Activated CD8-positive, alpha-beta T cell treated with anti-CD3 and anti-CD28 coated beads, Interleukin-2, amount 10 ng/mL, durations not matched to agents 7 days and 5 days (primary cell): ENCODE measurements around the gene SPEG. TPM values are rescaled to one million over a fixed set of nuclear protein-coding genes. Genes with fewer than 3 reads are reported as not detected.
"Not testable (repeated sequence)": the region's sequence is repeated elsewhere in the genome, so short reads cannot be mapped to it uniquely, and the experiment has no call there.

Experiments
- ATAC-seq: fragments of 150-1000 bp; cut with Tn5 transposase; one replicate; pipeline ENCODE4 v1.10.0; 2021; ENCODE audit warnings: moderate library complexity
- CTCF ChIA-PET: fragments of 350-600 bp; sonication (Branson Sonifier 250); formaldehyde crosslinking; loops from one replicate; lab custom pipeline; 2021; ENCODE audit warnings: antibody characterized with exemption; lab: Charles Lee
- POLR2A ChIA-PET: fragments of 350-600 bp; sonication (Branson Sonifier 250); formaldehyde crosslinking; loops from one replicate; lab custom pipeline; 2021; ENCODE audit warnings: antibody characterized with exemption; lab: Charles Lee
- DNase-seq: peaks from one replicate; pipeline ENCODE4 v3.0.0-alpha.2; 2020
- H3K27ac Mint-ChIP-seq: one replicate; pipeline ENCODE4 v1.8.0; 2021; ENCODE audit warnings: mild to moderate bottlenecking, mixed read lengths
- H3K27me3 Mint-ChIP-seq: one replicate; pipeline ENCODE4 v1.8.0; 2021; ENCODE audit warnings: low read depth, mixed read lengths
- H3K36me3 Mint-ChIP-seq: one replicate; pipeline ENCODE4 v1.8.0; 2021; ENCODE audit warnings: low read depth, mixed read lengths
- H3K4me1 Mint-ChIP-seq: one replicate; pipeline ENCODE4 v1.8.0; 2021; ENCODE audit warnings: low read depth, mixed read lengths
- H3K4me3 Mint-ChIP-seq: one replicate; pipeline ENCODE4 v1.8.0; 2021; ENCODE audit warnings: mild to moderate bottlenecking, mixed read lengths
- H3K9me3 Mint-ChIP-seq: one replicate; pipeline ENCODE4 v1.8.0; 2022; ENCODE audit warnings: mixed read lengths; ENCODE audit not compliant: insufficient read depth
- total RNA-seq, 2 experiments: library from RNA; stranded (reverse); gene quantifications; one replicate each; pipeline ENCODE4 v1.2.3, GENCODE V29; 2021

SPEG gene
- total RNA-seq, result 10 to 100 TPM; 10.8 to 11.6 TPM

DNA sequence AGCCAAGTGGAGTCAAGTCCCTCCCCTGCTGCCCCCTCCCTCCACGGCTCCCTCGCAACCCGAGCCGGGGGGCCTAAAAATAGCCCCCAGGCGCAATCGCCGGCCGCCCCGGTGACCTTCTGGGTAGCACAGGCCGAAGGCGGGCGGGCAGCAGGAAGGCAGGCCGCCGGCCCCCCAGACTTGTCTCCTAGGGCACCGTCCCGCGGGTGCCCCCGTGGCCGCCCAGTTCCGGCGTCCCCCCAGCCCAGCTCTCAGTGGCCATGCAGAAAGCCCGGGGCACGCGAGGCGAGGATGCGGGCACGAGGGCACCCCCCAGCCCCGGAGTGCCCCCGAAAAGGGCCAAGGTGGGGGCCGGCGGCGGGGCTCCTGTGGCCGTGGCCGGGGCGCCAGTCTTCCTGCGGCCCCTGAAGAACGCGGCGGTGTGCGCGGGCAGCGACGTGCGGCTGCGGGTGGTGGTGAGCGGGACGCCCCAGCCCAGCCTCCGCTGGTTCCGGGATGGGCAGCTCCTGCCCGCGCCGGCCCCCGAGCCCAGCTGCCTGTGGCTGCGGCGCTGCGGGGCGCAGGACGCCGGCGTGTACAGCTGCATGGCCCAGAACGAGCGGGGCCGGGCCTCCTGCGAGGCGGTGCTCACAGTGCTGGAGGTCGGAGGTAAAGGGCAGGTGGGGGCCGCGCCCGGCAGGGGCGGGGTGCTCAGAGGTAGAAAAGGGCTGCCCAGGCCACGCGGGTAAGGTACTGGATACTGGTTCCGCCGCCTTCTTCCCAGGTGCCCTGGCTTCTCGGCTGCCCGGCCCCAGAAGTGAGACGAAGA, at the start of gene SPEG:
Gene SPEG, plus strand, starts transcription at position 126 of the 808 bp plus-strand sequence. Its CDS starts 135 bp downstream, at position 261.
- Mint-ChIP-seq H3K27me3 (peaks cover 25% of the 10 kb centered on the region), H3K36me3 (no peaks in the 10 kb centered on the region), H3K9me3 (no peaks in the 10 kb centered on the region), H3K4me3 (no peak within 1 kb of the TSS), H3K4me1 (peaks cover 2% of the 10 kb centered on the region), H3K27ac (no peak within 1 kb of the TSS)
- no peak for DNase-seq
- CTCF ChIA-PET, result interaction anchor here (1.4 to 2.9 kb wide), 3 partner anchors 32 to 106 kb away, joined by 4 to 25 read pairs (median 6); no protein-coding TSS in a partner anchor
- POLR2A ChIA-PET, result no interaction called here
- peak; percentile 21 for ATAC-seq

DNA sequence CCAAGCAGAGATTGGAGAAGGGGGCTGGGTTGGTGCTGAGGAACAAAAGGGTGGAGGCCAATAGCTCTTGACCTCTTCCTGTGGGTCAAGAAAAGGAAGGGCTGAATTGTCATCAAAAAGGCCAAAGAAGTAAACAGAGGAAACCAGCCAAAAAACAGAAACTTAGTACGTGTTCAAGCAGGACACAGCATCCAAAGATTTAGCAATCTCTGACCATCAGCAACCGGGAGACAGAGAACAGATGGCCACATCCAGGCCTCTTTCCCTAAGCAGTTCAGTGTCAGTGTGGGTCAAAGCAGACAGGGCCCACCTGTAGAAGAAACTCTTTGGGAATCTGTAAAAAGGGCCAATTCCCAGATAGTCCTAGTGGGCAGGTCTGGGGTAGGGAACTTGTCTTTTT, 49.8 kb upstream of the SPEG start:
- Mint-ChIP-seq H3K4me3 (no peak overlapping the region), H3K27me3 (no peaks in the 10 kb centered on the region), H3K4me1 (peaks cover 18% of the 10 kb centered on the region), H3K9me3 (no peaks in the 10 kb centered on the region), H3K27ac (no peak overlapping the region), H3K36me3 (peaks cover 32% of the 10 kb centered on the region)
- POLR2A ChIA-PET, result no interaction called here
- CTCF ChIA-PET, result interaction anchor here (2.1 kb wide), 1 partner anchor 90 kb away, joined by 5 read pairs; no protein-coding TSS in a partner anchor
- DNase-seq (no peak), ATAC-seq (no peak)

DNA sequence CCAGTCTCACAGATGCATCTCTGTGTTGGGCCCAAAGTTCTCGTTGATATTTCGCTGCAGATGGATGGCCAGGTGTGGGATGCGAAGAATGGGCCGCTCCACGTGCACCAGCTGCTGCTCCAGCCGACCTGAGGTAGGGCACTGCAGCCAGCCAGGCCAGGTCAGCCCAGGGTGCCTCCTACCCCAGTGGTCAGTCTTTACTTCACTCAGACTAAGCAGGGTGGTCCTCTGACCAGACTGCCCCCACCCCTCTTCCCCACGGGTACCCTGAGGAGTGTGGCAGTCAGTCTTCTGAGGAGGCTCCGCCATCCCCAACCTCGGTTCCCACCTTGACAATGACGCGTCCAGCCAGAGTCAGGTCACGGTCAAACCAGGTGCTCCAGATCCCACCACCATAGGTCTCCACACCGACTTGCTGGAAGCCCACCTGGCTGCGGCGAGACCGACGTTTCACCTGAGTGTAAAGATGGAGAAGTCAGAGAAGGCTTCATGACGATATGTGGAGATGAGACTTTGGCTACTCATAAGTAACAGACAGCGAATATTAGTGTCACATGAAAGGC, 48.6 kb upstream of the SPEG start:
- CTCF ChIA-PET, result no interaction called here

DNA sequence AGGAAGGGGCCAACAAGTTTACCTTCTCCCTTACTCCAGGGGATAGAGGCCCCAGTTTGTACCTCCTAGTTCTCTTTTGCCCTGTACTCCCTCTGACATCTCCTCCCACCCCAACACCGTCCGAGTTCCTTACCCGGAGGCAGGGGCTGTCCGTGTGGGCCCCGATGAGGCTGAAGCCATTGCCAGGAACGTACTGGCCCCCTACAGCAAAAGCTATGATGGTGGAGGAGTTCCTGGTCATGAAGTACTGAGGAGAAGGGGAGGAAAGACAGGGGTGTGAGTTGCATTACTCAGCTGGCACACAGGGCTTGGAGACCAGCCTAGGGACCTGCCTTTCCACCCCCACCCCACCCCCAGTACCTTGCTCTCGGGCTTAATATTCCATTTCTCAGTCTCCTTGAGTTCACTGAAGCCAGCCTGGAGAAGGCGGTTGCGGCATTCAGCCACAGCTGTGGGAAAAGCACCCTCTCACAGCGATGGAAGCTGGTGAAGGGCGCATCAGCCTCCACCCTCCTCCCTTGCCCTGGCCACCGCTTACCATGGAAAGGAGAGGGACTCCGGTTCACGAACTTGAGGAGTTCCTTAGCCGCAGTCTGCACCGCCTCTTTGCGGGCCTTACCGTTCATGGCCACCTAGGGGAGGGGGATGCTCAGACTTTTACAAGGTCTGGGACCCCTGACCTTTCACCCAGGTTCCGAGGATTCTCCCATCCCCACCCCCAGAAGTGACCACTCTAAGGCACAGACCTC, 47.9 kb upstream of the SPEG start:
- peak overlapping the region; percentile 96 for H3K27ac Mint-ChIP-seq

More for the DNA sequence above, 48.6 kb upstream of the SPEG start:
- peak overlapping the region; percentile 96 for H3K4me3 Mint-ChIP-seq
- H3K36me3 Mint-ChIP-seq, result peaks cover 29% of the 10 kb centered on the region
- ATAC-seq (no peak), DNase-seq (no peak)
- H3K27ac Mint-ChIP-seq, result peak overlapping the region; percentile 96
- H3K27me3 Mint-ChIP-seq, result no peaks in the 10 kb centered on the region
- H3K9me3 Mint-ChIP-seq, result no peaks in the 10 kb centered on the region
- POLR2A ChIA-PET, result no interaction called here
- peaks cover 18% of the 10 kb centered on the region for H3K4me1 Mint-ChIP-seq

DNA sequence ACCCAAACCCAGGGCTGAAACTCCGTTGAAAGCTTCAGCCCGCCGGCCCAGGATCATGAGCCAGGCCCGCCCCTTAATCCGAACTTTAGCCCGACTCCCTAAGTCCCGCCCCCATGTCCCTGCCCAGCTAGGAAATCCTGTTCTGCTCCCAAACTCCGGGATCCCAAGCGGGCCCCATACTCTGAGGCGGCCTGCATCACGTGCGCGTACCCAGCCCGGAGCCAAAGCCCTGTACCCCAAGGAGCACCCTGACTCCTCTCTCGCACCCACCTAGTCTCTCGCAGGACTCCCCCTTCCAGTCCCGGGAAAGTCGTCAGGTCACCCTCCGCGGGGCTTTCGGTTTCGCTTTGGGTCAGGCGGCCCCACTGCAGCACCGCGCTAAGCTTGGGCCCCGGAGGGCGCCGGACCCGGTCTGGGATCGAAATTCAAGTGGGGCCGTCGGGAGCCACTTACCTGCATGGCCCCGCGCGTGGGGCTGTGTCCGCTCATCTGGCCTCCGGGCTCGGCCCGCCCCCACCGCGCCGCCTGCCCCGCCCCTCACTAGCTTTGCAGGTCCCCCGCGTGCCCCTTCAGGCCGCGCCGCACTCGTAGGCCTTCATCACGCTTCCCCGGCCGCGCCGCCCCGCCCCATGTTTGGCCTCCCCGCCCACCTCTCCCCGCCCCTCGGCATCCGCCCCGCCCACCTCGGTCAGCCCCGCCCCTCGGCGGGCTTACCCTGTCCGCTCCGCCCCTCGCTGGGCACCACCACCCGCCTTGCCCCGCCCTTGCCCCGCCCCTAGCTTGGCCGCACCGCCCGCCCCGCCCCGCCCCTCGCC, 47.1 kb upstream of the SPEG start, which contains the start of gene DNPEP:
Gene DNPEP, minus strand, starts transcription at position 607 of the 815 bp plus-strand sequence. Its CDS starts 118 bp downstream, at position 489.
- Mint-ChIP-seq H3K27ac (peak within 1 kb of the TSS; percentile 96), H3K4me3 (peak within 1 kb of the TSS; percentile 96), H3K9me3 (no peaks in the 10 kb centered on the region), H3K4me1 (peaks cover 18% of the 10 kb centered on the region), H3K27me3 (peaks cover under 1% of the 10 kb centered on the region), H3K36me3 (peaks cover 24% of the 10 kb centered on the region)
- DNase-seq (peak; percentile 83), ATAC-seq (peak; percentile 71)
- ChIA-PET POLR2A (interaction anchor here (1.4 to 1.5 kb wide), 3 partner anchors 133 to 210 kb away, joined by 4 to 6 read pairs (median 4); partner anchors contain the start of genes CNPPD1 and TUBA4A), CTCF (interaction anchor here (0.6 to 2.7 kb wide), 7 partner anchors 93 to 228 kb away, joined by 3 to 16 read pairs (median 5); partner anchors contain the start of genes GMPPA and NHEJ1)

More for the DNA sequence above, 47.9 kb upstream of the SPEG start:
- H3K4me3 Mint-ChIP-seq, result peak overlapping the region; percentile 96
- ChIA-PET POLR2A (interaction anchor here (1.4 kb wide), 2 partner anchors 186 to 210 kb away, joined by 4 to 6 read pairs; partner anchors contain the start of gene CNPPD1), CTCF (interaction anchor here (2.6 to 2.7 kb wide), 2 partner anchors 92 to 155 kb away, joined by 14 to 16 read pairs; no protein-coding TSS in a partner anchor)
- no peaks in the 10 kb centered on the region for H3K27me3 Mint-ChIP-seq
- peaks cover 25% of the 10 kb centered on the region for H3K36me3 Mint-ChIP-seq
- peaks cover 18% of the 10 kb centered on the region for H3K4me1 Mint-ChIP-seq
- no peaks in the 10 kb centered on the region for H3K9me3 Mint-ChIP-seq
- ATAC-seq (no peak), DNase-seq (peak; percentile 26)

DNA sequence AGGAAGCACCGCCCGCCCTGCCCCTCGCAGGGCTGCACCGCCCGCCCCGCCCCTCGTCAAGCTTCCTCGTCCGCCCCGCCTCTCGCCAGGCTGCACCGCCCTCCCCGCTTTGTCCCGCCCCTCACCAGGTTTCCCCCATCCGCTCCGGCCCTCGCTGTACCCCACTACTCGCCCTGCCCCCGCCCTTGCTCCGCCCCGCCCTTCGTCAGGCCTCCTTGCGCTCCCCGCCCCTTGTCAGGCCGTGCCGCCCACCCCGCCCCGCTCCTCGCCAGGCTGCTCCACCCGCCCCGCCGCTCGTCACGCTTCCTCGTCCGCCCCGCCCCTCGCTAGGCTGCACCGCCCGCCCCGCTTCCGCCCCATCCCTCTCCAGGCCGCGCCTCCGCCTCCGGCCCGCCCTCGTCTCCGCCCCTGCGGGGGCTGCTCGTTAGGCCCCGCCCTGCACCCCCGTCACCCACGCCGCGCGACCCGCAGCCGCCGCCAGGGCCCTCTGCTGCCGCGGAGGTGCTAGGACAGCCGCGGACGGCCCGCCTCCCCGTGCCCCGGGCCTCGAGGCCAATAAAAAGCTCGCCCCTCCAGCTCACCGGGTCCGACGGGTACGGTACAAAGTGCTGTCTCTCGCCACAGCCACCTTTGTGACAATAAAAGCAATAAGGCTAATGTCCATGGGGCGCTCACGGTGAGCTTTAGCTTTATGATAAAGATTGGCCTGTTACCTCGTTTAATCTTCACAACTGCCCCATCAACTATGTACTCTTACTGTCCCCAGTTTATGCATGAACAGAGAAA, 46.3 kb upstream of the SPEG start:
- CTCF ChIA-PET, result interaction anchor here (0.6 to 6.0 kb wide), 19 partner anchors 14 to 316 kb away, joined by 3 to 56 read pairs (median 4); partner anchors contain the start of genes GMPPA, NHEJ1 and ZFAND2B
- Mint-ChIP-seq H3K27ac (peak overlapping the region; percentile 87), H3K36me3 (peaks cover 24% of the 10 kb centered on the region), H3K27me3 (peaks cover 5% of the 10 kb centered on the region), H3K4me3 (peak overlapping the region; percentile 70), H3K4me1 (peaks cover 18% of the 10 kb centered on the region), H3K9me3 (no peaks in the 10 kb centered on the region)
- peak; percentile 77 for ATAC-seq
- POLR2A ChIA-PET, result interaction anchor here (1.2 to 1.5 kb wide), 4 partner anchors 14 to 211 kb away, joined by 4 to 6 read pairs (median 4); partner anchors contain the start of genes CNPPD1 and TUBA4A
- peak; percentile 99 for DNase-seq

DNA sequence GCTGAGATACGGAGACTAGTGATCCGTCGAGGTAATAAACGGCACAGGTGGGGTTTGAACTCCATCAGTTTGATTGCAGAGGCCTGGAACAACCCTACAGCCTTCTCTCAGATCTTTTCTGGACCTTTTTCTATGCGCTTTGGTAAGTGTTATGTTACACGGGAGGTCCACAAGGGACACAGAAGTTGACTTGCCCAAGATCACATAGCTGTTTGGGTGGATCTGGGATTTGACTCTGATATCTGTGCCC, 45.8 kb upstream of the SPEG start:
- ChIA-PET POLR2A (interaction anchor here (1.2 kb wide), 1 partner anchor 14 kb away, joined by 5 read pairs; no protein-coding TSS in a partner anchor), CTCF (interaction anchor here (0.6 to 6.0 kb wide), 18 partner anchors 14 to 316 kb away, joined by 3 to 56 read pairs (median 4); partner anchors contain the start of genes GMPPA, NHEJ1 and ZFAND2B)
- Mint-ChIP-seq H3K4me1 (peaks cover 18% of the 10 kb centered on the region), H3K9me3 (no peaks in the 10 kb centered on the region), H3K27me3 (peaks cover 8% of the 10 kb centered on the region), H3K4me3 (peak overlapping the region; percentile 70), H3K27ac (peak overlapping the region; percentile 87), H3K36me3 (peaks cover 21% of the 10 kb centered on the region)
- DNase-seq (no peak), ATAC-seq (no peak)

DNA sequence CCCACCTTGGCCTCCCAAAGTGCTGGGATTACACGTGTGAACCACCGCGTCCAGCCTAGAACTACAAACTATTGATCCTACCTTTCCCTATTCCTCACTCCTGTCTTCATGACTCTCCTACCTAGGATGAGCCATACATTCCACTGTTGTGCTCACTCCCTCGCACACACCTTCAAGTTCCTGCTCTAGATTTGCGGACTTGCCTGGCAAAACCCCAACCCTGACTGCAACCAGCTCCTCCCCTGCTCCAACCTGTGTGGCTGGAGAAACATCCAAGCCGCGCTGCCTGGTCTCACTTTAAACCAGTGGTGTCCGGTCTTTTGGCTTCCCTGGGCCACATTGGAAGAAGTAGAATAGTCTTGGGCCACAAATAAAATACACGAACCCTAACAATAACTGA, 41.9 kb upstream of the SPEG start:
- H3K36me3 Mint-ChIP-seq, result no peaks in the 10 kb centered on the region
- no peaks in the 10 kb centered on the region for H3K9me3 Mint-ChIP-seq
- no peak overlapping the region for H3K4me3 Mint-ChIP-seq
- POLR2A ChIA-PET, result no interaction called here
- no peak for DNase-seq
- ATAC-seq, result no peak
- peaks cover 10% of the 10 kb centered on the region for H3K27me3 Mint-ChIP-seq
- CTCF ChIA-PET, result interaction anchor here (0.7 to 6.0 kb wide), 3 partner anchors 10 to 148 kb away, joined by 3 to 56 read pairs (median 3); no protein-coding TSS in a partner anchor
- peaks cover 13% of the 10 kb centered on the region for H3K4me1 Mint-ChIP-seq
- no peak overlapping the region for H3K27ac Mint-ChIP-seq

DNA sequence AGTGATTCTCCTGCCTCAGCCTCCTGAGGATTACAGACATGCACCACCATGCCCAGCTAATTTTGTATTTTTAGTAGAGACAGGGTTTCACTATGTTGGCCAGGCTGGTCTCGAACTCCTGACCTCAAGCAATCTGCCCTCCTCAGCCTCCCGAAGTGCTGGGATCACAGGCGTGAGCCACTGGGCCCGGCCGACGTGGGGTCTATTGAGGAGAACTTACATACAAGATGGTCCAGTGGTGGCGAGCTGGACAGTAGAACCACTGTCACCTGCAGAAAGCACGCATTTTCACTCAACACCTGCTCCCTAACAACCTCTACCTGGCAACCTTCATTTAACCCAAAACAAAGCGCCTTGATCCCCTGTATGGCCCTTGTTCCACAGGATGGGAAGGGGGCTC, 39.6 kb upstream of the SPEG start:
- H3K9me3 Mint-ChIP-seq, H3K4me1 Mint-ChIP-seq, H3K4me3 Mint-ChIP-seq, H3K27ac Mint-ChIP-seq, DNase-seq, ATAC-seq, H3K36me3 Mint-ChIP-seq: not testable (repeated sequence)
- ChIA-PET POLR2A (interaction anchor here (0.5 kb wide), 1 partner anchor 116 kb away, joined by 4 read pairs; no protein-coding TSS in a partner anchor), CTCF (interaction anchor here (1.2 kb wide), 1 partner anchor 146 kb away, joined by 3 read pairs; no protein-coding TSS in a partner anchor)
- H3K27me3 Mint-ChIP-seq, result peaks cover 10% of the 10 kb centered on the region

DNA sequence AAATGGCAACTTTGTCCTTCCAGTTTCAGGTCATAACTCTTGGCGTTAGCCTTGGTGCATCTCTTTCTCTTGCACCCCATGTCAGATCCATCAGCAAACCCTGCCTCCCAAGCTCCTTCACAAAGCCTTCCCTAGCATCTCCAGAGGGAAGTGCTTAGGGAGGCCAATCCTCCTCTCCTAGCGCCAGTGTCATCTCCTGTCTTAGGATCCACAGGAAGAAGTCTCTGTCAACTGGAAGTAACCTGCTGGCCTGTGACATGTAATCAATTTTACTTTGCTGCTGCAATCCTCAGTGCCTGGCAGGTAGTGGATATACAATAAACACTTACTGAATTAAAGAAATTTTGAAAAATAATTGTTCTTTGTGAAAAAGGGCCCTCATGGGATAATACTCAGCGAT, 39.0 kb upstream of the SPEG start:
- Mint-ChIP-seq H3K27ac (no peak overlapping the region), H3K4me1 (peaks cover 7% of the 10 kb centered on the region), H3K9me3 (no peaks in the 10 kb centered on the region), H3K27me3 (peaks cover 10% of the 10 kb centered on the region), H3K4me3 (no peak overlapping the region), H3K36me3 (no peaks in the 10 kb centered on the region)
- ATAC-seq, result no peak
- CTCF ChIA-PET, result interaction anchor here (1.2 kb wide), 1 partner anchor 145 kb away, joined by 3 read pairs; no protein-coding TSS in a partner anchor
- no peak for DNase-seq
- POLR2A ChIA-PET, result no interaction called here
